Vagina (tissue), 2 donors: ENCODE data around the gene KCTD10.

Experiments
- POLR2AphosphoS5 ChIP-seq, 2 donors: sonication (generic); formaldehyde crosslinking; IDR thresholded peaks; one replicate each; pipeline ENCODE4 v1.9.0; 2017; ENCODE audit warnings: antibody characterized with exemption in 2 of 2, mild to moderate bottlenecking in 2 of 2, low read depth in 1 of 2; ENCODE audit not compliant: insufficient read depth in 1 of 2
- TF ChIP-seq, protein P1 (sequence below), 3 experiments: fragments of 450-650 bp in 2 of 3; fragments of 200-600 bp in 1 of 3; sonication (generic) in 1 of 3; IDR thresholded peaks; one replicate each; pipeline ENCODE4 v1.5.1; 2017 to 2019; ENCODE audit warnings: antibody characterized with exemption in 3 of 3, mild to moderate bottlenecking in 2 of 3, moderate library complexity in 2 of 3

DNA sequence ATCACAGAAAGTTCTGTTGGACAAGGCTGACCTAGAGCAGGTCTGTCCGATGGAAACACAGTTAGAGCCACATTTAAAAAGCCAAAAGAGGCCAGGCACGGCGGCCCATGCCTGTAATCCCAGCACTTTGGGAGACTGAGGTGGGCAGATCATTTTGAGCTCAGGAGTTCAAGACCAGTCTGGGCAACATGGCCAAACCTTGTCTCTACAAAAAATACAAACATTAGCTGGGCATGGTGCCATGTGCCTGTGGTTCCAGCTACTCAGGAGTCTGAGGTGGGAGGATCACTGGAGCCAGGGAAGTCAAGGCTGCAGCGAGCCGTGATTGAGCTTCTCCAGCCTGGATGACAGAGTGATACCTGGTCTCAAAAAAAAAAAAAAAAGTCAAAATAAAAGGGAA, 15.3 kb upstream of the KCTD10 start:
- TF ChIP-seq, protein P1, sequence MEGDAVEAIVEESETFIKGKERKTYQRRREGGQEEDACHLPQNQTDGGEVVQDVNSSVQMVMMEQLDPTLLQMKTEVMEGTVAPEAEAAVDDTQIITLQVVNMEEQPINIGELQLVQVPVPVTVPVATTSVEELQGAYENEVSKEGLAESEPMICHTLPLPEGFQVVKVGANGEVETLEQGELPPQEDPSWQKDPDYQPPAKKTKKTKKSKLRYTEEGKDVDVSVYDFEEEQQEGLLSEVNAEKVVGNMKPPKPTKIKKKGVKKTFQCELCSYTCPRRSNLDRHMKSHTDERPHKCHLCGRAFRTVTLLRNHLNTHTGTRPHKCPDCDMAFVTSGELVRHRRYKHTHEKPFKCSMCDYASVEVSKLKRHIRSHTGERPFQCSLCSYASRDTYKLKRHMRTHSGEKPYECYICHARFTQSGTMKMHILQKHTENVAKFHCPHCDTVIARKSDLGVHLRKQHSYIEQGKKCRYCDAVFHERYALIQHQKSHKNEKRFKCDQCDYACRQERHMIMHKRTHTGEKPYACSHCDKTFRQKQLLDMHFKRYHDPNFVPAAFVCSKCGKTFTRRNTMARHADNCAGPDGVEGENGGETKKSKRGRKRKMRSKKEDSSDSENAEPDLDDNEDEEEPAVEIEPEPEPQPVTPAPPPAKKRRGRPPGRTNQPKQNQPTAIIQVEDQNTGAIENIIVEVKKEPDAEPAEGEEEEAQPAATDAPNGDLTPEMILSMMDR (IDR thresholded peaks at IDR 0.05), result no peak
- TF ChIP-seq POLR2AphosphoS5 (IDR thresholded peaks at IDR 0.05; ENCODE audit: insufficient read depth in 1 of 2, low read depth in 1 of 2), result no peak
